Myocyte (in vitro differentiated cells): Measurements from ENCODE around the gene PCDHA4. TPM values are rescaled to one million over a fixed set of nuclear protein-coding genes. Genes with fewer than 3 reads are reported as not detected.
"Not testable (repeated sequence)": the region's sequence is repeated elsewhere in the genome, so short reads cannot be mapped to it uniquely, and the experiment has no call there.

Experiments used
- DNase-seq: peaks from one replicate; pipeline ENCODE4 v3.0.0-alpha.2; 2012; ENCODE audit warnings: low read depth
- polyA plus RNA-seq: library from polyadenylated mRNA; unstranded; fragments of >200 nt; gene quantifications from one replicate; pipeline ENCODE4 v1.2.1, GENCODE V29; 2012; ENCODE audit warnings: missing spikeins
- total RNA-seq: library from RNA; depleted of rRNA; stranded (reverse); fragments of >200 nt; gene quantifications from 2 replicates; pipeline ENCODE4 v1.2.3, GENCODE V29; 2014

The PCDHA4 gene
- 1.2 and 1.4 TPM in 2 replicates for total RNA-seq
- 0.72 TPM for polyA plus RNA-seq

DNA sequence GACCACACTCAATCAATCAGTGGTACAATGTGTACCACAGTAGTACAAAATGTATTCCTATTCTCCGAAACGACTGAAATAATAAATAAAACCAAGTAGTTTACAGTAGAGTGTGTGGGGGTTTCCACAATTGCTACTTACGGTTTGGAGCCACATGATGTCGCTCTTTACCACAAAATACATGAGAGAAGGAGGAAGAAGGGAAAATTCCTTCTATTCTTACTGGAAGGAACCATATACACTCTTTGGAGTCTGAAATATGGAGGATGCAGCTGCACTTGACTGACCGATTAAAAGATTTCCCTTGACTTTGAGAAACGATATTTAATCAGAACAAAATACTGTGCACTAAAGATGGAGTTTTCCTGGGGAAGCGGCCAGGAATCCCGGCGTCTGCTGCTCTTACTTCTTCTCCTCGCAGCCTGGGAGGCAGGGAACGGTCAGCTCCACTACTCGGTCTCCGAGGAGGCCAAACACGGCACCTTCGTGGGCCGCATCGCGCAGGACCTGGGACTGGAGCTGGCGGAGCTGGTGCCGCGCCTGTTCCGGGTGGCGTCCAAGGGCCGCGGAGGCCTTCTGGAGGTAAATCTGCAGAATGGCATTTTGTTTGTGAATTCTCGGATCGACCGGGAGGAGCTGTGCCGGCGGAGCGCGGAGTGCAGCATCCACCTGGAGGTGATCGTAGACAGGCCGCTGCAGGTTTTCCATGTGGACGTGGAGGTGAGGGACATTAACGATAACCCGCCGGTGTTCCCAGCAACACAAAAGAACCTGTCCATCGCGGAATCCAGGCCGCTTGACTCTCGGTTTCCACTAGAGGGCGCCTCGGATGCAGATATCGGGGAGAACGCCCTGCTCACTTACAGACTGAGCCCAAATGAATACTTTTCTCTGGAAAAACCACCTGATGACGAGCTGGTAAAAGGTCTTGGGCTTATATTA, at the start of gene PCDHA4:
Gene PCDHA4, plus strand, starts transcription at position 235 of the 942 bp plus-strand sequence.
- DNase-seq: peak; percentile 51

- no peak for DNase-seq
These were observed 42.5 kb upstream of the PCDHA4 start for GRCh38 chr5:140764177-140764973.

DNA sequence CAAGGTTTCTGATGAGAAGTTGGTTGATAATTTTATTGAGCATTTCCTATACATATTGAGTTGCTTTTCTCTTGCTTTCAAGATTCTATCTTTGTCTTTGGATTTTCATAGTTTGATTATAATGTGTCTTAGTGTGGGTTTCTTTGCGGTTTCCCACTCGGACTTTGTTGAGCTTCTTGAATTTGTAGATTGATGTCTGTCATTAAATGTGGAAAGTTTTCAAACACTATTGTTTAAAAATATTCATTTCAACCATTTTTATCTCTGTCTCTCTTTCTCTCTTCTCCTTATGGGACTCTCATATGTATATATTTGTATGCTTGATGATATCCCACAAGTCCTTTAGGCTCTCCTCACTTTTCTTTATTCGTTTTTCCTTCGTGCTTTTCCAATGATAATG, 39.4 kb upstream of the PCDHA4 start:
- DNase-seq: no peak

- no peak for DNase-seq
These were observed 26.4 kb upstream of the PCDHA4 start for GRCh38 chr5:140780512-140780911.

- no peak for DNase-seq
These were observed 20.8 kb upstream of the PCDHA4 start, which contains the start of gene PCDHA1 for GRCh38 chr5:140785905-140786686. TSS of gene PCDHA1 (plus strand) at chr5:140786140.

- DNase-seq: not testable (repeated sequence)
These were observed 19.4 kb upstream of the PCDHA4 start for GRCh38 chr5:140787422-140787821.

DNA sequence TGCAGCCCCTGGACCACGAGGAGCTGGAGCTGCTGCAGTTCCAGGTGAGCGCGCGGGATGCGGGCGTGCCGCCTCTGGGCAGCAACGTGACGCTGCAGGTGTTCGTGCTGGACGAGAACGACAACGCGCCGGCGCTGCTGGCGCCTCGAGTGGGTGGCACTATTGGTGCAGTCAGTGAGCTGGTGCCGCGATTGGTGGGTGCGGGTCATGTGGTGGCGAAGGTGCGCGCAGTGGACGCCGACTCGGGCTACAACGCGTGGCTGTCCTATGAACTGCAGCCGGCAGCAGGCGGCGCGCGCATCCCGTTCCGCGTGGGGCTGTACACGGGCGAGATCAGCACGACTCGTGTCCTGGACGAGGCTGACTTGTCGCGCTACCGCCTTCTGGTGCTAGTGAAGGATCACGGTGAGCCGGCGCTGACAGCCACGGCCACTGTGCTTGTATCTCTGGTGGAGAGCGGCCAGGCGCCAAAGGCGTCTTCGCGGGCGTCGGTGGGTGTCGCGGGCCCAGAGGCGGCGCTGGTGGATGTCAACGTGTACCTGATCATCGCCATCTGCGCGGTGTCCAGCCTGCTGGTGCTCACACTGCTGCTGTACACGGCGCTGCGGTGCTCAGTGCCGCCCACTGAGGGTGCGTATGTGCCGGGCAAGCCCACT, 18.9 kb upstream of the PCDHA4 start:
- DNase-seq: not testable (repeated sequence)

DNA sequence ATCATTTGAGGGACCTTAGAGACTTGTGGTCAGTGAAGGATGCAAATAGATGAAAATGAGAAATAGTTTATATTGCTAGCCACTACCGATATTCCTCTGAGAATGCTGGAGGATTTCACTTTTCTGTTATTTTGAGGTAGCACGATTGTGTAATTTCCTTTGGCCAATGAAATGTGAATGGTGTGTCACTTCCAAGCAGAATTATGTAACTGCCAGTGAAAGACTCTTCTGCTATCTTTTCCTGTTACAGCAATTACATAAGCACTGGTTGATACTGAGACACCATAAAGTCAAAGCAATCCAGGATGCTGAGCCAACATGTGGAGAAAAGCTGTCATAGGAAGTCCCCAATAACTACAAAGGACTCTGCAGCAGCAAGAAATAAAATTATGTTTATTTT, 15.8 kb upstream of the PCDHA4 start:
- DNase-seq: no peak

GRCh38 chr5:140794595-140795258, 12.1 kb upstream of the PCDHA4 start, which contains the start of gene PCDHA2:
TSS of gene PCDHA2 (plus strand) at chr5:140794852.
- DNase-seq: no peak

DNA sequence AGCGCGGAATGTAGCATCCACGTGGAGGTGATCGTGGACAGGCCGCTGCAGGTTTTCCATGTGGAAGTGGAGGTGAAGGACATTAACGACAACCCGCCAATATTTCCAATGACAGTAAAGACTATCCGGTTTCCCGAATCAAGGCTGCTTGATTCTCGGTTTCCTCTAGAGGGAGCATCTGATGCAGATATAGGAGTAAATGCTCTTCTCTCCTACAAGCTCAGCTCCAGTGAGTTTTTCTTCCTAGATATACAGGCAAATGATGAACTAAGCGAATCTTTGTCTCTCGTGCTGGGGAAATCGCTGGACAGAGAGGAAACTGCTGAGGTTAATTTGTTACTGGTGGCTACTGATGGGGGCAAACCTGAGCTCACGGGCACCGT, 11.6 kb upstream of the PCDHA4 start:
- no peak for DNase-seq

DNA sequence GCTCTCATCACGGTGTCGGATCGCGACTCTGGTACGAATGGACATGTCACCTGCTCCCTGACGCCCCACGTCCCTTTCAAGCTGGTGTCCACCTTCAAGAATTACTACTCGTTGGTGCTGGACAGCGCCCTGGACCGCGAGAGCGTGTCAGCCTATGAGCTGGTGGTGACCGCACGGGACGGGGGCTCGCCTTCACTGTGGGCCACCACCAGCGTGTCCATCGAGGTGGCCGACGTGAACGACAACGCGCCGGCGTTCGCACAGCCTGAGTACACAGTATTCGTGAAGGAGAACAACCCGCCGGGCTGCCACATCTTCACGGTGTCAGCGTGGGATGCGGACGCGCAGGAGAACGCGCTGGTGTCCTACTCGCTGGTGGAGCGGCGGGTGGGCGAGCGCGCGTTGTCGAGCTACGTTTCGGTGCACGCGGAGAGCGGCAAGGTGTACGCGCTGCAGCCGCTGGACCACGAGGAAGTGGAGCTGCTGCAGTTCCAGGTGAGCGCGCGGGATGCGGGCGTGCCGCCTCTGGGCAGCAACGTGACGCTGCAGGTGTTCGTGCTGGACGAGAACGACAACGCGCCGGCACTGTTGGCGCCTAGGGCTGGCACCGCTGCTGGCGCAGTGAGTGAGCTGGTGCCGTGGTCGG, 10.7 kb upstream of the PCDHA4 start:
- DNase-seq: not testable (repeated sequence)

DNA sequence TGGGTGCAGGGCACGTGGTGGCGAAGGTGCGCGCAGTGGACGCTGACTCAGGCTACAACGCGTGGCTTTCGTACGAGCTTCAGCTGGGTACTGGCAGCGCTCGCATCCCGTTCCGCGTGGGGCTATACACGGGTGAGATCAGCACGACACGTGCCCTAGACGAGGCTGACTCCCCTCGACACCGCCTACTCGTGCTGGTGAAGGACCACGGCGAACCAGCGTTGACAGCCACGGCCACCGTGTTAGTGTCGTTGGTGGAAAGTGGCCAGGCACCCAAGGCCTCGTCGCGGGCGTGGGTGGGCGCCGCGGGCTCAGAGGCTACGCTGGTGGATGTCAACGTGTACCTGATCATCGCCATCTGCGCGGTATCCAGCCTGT, 10.2 kb upstream of the PCDHA4 start:
- no peak for DNase-seq

- peak; percentile 25 for DNase-seq
These were observed 5.9 kb upstream of the PCDHA4 start, which contains the start of gene PCDHA3 for GRCh38 chr5:140800816-140801493. TSS of gene PCDHA3 (plus strand) at chr5:140801057.

DNA sequence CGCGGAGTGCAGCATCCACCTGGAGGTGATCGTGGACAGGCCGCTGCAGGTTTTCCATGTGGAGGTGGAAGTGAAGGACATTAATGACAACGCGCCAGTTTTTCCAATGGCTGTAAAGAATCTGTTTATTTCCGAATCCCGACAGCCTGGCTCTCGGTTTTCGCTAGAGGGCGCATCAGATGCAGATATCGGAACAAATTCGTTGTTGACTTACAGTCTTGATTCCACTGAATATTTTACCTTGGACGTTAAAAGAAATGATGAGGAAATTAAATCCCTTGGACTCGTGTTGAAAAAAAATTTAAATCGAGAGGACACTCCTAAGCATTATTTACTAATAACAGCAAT, 5.4 kb upstream of the PCDHA4 start:
- DNase-seq: peak; percentile 5

- DNase-seq: not testable (repeated sequence)
These were observed 4.5 kb upstream of the PCDHA4 start for GRCh38 chr5:140802381-140802780.

- DNase-seq: no peak
These were observed 4.0 kb upstream of the PCDHA4 start for GRCh38 chr5:140802781-140803271.

GRCh38 chr5:140808241-140808888, 1.5 kb downstream of the PCDHA4 start:
- not testable (repeated sequence) for DNase-seq

- no peak for DNase-seq
These were observed 2.0 kb downstream of the PCDHA4 start for GRCh38 chr5:140808889-140809291.
